Osteocyte (in vitro differentiated cells): ENCODE measurements around the gene PLEKHB1. TPM values are rescaled to one million over a fixed set of nuclear protein-coding genes. Genes with fewer than 3 reads are reported as not detected.

Source experiments
- DNase-seq: peaks from one replicate; pipeline ENCODE4 v3.0.0; 2021; ENCODE audit warnings: mixed read lengths; ENCODE audit not compliant: unreplicated experiment; ENCODE audit errors: extremely low spot score
- H3K27ac Mint-ChIP-seq: one replicate; pipeline ENCODE4 v1.8.0; 2021; ENCODE audit warnings: mild to moderate bottlenecking, mixed read lengths; ENCODE audit not compliant: unreplicated experiment
- H3K27me3 Mint-ChIP-seq: one replicate; pipeline ENCODE4 v1.8.0; 2021; ENCODE audit warnings: mixed read lengths; ENCODE audit not compliant: unreplicated experiment
- H3K36me3 Mint-ChIP-seq: one replicate; pipeline ENCODE4 v1.8.0; 2021; ENCODE audit warnings: mixed read lengths; ENCODE audit not compliant: unreplicated experiment
- H3K4me1 Mint-ChIP-seq: one replicate; pipeline ENCODE4 v1.8.0; 2021; ENCODE audit warnings: mixed read lengths; ENCODE audit not compliant: unreplicated experiment
- H3K4me3 Mint-ChIP-seq: one replicate; pipeline ENCODE4 v1.8.0; 2021; ENCODE audit warnings: mild to moderate bottlenecking, moderate library complexity, mixed read lengths; ENCODE audit not compliant: unreplicated experiment
- H3K9me3 Mint-ChIP-seq: one replicate; pipeline ENCODE4 v1.8.0; 2021; ENCODE audit warnings: mixed read lengths; ENCODE audit not compliant: unreplicated experiment
- total RNA-seq: library from RNA; stranded (reverse); gene quantifications from 2 replicates; pipeline ENCODE4 v1.2.1, GENCODE V29; 2021
- TF ChIP-seq, protein P1 (sequence below): fragments of 200-600 bp; sonication (generic); IDR thresholded peaks from 2 replicates; pipeline ENCODE4 v1.5.0; 2021; ENCODE audit warnings: antibody characterized with exemption, mild to moderate bottlenecking, moderate library complexity

PLEKHB1 gene
- total RNA-seq, 1 donor from 2014 or later: 0.78 TPM

DNA sequence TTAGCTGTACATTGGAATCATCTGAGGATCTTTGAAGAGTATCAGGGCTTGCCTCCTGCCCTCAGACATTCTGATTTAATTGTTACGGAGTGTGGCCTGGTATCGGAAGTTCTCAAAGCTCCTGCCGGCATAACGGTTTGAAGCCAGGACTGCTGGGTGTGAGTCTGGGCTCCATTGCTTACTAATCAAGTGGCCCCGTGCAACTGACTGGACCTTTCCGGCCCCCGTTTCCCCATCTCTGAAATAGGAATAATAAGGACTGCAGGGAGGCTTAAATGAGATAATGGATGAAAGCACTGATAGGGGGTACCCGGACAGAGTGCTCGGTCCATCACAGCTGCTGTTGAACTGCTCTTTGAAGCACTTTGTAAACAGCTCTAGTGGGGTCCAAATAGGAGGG is 1.7 kb downstream of the PLEKHB1 start:
- Mint-ChIP-seq H3K27me3 (peaks cover 20% of the 10 kb centered on the region), H3K9me3 (no peaks in the 10 kb centered on the region), H3K4me1 (peaks cover 4% of the 10 kb centered on the region), H3K36me3 (no peaks in the 10 kb centered on the region), H3K27ac (no peak overlapping the region), H3K4me3 (no peak overlapping the region)
- DNase-seq: no peak
- TF ChIP-seq, protein P1, sequence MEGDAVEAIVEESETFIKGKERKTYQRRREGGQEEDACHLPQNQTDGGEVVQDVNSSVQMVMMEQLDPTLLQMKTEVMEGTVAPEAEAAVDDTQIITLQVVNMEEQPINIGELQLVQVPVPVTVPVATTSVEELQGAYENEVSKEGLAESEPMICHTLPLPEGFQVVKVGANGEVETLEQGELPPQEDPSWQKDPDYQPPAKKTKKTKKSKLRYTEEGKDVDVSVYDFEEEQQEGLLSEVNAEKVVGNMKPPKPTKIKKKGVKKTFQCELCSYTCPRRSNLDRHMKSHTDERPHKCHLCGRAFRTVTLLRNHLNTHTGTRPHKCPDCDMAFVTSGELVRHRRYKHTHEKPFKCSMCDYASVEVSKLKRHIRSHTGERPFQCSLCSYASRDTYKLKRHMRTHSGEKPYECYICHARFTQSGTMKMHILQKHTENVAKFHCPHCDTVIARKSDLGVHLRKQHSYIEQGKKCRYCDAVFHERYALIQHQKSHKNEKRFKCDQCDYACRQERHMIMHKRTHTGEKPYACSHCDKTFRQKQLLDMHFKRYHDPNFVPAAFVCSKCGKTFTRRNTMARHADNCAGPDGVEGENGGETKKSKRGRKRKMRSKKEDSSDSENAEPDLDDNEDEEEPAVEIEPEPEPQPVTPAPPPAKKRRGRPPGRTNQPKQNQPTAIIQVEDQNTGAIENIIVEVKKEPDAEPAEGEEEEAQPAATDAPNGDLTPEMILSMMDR: no peak

DNA sequence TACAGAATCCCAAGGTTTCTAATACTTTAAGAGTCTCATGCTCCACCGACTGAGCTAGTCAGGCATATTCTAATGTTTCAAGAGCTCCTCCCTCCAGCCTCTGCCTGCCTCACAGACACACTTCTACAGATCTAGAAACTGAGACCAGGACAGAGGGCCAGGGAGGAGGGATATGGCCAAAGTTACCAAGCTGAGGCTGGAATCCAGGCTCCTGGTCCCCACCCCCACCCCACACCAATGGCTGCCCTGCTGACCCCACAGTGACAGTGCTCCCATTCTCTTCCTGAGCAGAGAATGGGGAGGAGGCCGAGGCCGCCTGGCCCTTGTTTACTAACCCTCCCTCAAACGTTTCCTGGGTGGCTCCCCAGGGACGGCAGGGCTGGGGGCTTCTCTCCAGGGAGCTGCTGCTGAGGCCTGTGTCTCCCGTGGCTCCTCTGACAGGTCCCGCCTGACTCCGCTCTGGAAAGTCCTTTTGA is 2.2 kb downstream of the PLEKHB1 start:
- peaks cover 4% of the 10 kb centered on the region for H3K4me1 Mint-ChIP-seq
- DNase-seq: no peak
- H3K9me3 Mint-ChIP-seq: no peaks in the 10 kb centered on the region
- H3K27me3 Mint-ChIP-seq: peaks cover 20% of the 10 kb centered on the region
- no peaks in the 10 kb centered on the region for H3K36me3 Mint-ChIP-seq
- TF ChIP-seq, protein P1: no peak
- no peak overlapping the region for H3K27ac Mint-ChIP-seq
- H3K4me3 Mint-ChIP-seq: no peak overlapping the region

DNA sequence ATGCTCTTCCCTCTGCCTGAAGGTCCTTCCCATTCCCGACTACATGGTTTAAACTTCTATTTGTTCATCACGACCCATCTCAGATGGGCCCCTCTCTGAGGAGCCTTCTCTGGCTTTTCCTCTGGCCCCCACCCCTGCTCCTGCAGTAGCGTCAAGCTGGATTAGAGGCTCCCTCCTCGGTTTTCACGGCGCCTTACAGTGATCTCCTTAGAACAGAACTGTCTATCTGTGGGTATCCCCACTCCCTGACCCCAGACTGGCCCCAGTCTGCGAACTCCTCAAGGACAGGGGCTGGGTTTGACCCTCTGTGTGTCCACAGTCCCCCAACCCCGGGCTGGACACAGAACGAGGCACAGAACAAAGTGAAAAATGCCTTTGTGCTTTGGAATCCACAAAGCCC is 2.8 kb downstream of the PLEKHB1 start:
- Mint-ChIP-seq H3K27ac (no peak overlapping the region), H3K9me3 (no peaks in the 10 kb centered on the region), H3K27me3 (peaks cover 20% of the 10 kb centered on the region), H3K4me1 (peaks cover 4% of the 10 kb centered on the region), H3K36me3 (no peaks in the 10 kb centered on the region), H3K4me3 (no peak overlapping the region)
- TF ChIP-seq, protein P1: no peak
- no peak for DNase-seq

DNA sequence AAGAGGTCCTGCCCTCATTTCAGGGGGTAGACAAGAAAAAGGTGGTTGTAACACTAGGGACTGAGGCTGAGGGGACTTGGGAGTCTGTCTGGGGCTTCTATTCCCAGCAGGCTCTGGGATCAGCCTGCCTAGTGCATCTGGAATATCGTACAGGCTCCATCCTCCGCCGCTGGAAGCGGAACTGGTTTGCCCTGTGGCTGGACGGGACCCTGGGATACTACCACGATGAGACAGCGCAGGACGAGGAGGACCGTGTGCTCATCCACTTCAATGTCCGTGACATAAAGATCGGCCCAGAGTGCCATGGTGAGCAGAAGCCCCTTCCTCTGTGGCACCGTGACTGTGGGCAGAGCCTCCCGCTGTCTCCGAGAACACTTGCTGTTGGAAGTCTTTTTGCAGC is 4.0 kb downstream of the PLEKHB1 start:
- peaks cover 4% of the 10 kb centered on the region for H3K4me1 Mint-ChIP-seq
- H3K27me3 Mint-ChIP-seq: peaks cover 15% of the 10 kb centered on the region
- no peaks in the 10 kb centered on the region for H3K36me3 Mint-ChIP-seq
- no peak for DNase-seq
- no peak overlapping the region for H3K4me3 Mint-ChIP-seq
- no peaks in the 10 kb centered on the region for H3K9me3 Mint-ChIP-seq
- H3K27ac Mint-ChIP-seq: no peak overlapping the region
- TF ChIP-seq, protein P1: no peak

DNA sequence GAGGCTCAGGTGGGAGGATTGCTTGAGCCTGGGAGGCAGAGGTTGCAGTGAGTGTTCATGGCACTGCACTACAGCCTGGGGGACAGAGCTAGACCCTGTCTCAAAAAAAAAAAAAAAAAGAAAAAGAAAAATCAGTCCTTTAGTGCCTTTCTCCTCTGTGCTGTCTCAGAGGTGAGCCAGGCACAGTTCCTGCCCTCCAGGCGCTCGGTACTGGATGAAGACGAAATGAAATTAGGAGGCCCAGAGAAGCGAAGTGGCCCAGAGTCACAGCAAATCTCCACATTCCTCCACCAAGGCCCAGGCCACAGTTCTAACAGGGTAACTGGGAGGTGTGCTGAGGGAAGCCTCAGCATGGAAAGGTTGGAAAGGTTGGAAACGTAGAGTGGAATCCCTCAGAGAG is 4.9 kb downstream of the PLEKHB1 start:
- H3K27ac Mint-ChIP-seq: no peak overlapping the region
- TF ChIP-seq, protein P1: no peak
- DNase-seq: no peak
- H3K9me3 Mint-ChIP-seq: no peaks in the 10 kb centered on the region
- no peaks in the 10 kb centered on the region for H3K36me3 Mint-ChIP-seq
- H3K27me3 Mint-ChIP-seq: peaks cover 9% of the 10 kb centered on the region
- H3K4me3 Mint-ChIP-seq: no peak overlapping the region
- H3K4me1 Mint-ChIP-seq: peaks cover 4% of the 10 kb centered on the region
